Superior temporal gyrus (tissue), 1 donor: ENCODE data around the gene CNKSR3.

Experiments
- DNase-seq: peaks from one replicate; pipeline ENCODE4 v3.0.0-alpha.2; 2016; ENCODE audit errors: extremely low spot score

CNKSR3 gene

DNA sequence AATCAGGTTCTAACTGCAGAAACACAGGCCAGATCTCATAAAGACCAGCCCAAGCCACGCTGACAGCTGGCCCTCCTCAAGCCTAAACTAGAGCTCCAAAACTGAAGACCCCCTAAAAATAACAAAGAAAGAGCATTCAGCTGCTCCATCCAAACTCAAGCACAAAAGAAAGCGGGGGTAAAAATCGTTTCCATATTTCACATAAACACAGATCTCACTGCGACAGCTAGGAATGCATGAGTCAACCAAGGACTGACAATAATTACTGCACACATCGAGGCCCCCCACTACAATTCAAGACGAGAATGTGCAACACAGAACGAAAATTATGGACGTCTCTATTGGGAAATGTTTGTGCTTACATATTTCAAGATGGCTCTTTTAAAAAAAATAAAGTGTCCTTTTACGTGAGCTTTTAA is 31.1 kb downstream of the CNKSR3 start:
- no peak for DNase-seq

DNA sequence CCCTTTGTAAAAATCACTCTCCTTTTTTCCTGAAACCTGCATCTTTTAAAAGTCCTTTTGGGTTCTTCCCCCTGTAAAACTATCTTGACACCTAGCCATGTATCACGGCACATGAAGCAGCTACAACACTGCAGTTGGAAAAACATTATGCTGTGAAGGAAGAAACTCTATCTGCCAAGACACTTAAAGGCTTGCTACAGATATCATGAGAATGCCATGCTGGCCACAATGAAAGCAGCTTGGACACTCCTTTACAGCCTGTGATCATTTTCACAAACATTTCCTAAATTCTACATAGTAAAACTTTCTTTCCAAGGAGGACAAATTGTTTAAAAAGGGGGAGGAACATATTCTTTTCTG is 31.8 kb downstream of the CNKSR3 start:
- DNase-seq: no peak

DNA sequence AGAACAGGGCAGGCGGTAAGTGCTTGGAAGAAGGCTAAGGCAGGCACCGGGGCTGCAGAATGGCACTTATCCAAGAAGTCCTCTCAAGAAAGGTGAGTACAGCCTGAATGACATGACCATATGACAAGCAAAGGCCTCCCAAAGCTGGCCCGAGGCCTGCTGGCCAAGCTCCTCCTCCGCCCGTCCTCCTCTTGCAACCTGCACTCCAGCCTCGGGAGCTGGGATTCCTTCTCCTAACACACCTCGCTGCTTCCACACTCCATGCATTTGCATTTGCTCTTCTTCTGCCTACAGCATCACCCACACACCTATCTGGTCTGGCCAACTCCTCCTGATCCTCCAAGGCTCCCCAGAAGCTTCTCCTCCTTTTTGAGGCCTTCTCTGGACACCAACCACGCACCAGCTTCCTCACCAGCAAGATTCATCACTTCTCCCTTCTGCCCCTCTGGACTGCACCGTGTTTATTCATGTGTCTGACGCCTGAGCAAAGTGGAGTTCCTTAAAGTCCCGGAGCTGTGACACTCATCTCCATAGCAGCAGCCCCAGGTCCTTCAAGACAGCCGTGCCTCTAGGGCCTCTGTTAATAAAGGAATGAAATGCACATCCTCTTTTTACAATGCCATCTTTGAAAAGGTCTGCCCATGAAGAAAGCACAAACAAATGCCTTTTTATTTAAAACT is 32.3 kb downstream of the CNKSR3 start:
- no peak for DNase-seq

GRCh38 chr6:154476494-154476893 is 34.0 kb downstream of the CNKSR3 start:
- DNase-seq: no peak

DNA sequence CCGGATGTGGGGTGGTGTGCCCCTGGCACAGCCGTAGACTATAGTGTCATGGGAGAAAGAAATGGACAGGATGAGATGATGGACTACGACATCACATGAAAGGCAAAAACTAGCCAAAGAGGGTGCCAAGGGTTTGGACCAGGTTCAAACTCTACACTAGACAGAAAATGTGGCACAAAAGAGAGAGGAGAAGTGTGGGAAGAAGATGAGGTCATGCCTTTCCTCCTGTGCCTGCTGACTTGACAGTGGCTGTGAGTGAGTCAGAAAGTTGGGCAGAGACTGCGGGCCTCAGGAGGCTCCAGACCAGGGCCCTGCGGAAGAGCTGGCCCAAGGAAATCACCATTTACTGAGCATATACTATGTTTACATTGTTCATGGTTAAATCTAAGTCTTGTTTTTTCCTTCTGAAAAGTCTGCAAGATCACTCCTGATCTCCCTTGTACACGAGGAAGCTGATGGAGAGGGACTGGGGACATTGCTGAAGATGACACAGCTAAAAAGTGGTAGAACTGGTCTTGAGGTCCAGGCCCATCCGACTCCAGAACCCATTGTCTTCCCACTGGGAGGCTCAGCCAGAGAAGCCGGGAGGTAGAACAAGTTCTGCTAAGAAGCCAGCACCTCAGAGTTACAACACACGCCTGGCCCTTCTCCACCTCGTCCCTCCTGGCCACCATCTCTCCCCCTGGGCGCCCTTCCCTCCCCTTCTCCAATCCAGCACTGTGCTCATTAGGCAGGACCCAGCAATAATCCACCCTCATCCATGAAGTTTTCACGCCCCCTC is 35.6 kb downstream of the CNKSR3 start:
- no peak for DNase-seq

DNA sequence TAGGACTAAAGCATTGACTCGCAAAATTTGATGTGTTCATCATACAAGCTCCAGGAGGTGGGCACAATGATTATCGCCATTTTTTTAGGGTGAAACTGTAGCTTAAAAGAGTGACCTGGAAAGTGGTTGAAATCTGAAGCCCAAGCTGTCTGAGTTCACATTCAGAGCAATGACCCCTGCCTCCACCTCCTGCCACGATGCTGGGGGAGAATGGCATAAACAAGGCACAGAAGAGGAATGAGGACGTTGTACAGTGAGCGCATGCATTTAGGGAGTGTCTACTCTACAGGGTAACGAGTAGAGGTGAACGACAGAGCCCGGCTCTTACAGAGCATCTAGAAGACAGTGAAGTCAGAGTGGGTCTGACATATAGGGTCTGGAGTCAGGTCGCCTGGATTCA is 37.2 kb downstream of the CNKSR3 start:
- DNase-seq: no peak

DNA sequence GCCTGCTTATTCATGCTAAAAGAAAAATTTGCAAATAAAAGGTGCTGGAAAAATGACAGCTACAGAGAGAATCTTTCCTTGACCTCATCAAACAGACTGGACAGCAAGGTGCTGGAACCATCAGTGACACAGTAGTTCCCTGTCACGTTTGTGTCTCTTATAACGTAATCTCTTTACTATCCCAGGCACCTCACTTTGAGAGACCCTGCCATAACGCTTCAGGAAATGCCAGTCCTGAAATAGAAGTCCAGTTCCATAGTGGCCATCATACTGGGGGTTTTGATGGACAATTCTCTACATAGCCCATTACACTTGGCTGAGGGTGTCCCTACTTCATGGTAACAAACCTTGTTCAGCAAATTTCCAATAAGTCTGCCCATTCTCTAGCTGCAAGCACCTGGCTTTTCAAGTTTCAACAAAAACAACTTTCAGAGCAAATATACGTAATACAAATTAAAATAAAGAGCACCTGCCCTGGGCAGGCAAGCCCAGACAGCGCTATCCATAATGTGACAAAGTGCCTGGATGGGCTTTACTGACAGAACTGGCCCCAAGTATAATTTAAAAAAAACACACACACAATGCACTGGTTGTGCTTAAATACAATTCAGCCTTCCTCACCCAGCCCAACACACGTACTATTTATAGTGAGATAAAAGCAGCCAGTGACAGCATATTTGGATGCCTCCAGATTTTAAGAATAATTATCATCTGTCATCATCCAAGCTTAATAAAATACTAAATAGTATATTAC is 38.7 kb downstream of the CNKSR3 start:
- no peak for DNase-seq

GRCh38 chr6:154469306-154469935 is 41.1 kb downstream of the CNKSR3 start:
- no peak for DNase-seq

DNA sequence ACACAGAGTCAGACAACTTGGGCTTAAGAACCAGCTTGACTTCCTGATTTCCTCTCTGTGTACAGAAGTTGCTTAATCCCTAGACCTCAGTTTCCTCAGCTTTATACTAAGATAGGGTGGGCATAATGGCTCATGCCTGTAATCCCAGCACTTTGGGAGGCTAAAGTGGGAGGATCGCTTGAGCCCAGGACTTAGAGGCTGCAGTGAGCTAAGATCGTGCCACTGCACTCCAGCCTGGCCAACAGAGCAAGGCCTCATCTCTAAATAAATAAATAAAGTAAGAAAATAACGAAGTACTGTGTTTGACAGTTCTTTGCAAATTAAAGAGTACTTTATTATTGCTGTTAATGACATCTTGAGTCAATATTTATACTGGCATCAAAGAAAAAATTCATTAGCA is 41.7 kb downstream of the CNKSR3 start:
- no peak for DNase-seq

DNA sequence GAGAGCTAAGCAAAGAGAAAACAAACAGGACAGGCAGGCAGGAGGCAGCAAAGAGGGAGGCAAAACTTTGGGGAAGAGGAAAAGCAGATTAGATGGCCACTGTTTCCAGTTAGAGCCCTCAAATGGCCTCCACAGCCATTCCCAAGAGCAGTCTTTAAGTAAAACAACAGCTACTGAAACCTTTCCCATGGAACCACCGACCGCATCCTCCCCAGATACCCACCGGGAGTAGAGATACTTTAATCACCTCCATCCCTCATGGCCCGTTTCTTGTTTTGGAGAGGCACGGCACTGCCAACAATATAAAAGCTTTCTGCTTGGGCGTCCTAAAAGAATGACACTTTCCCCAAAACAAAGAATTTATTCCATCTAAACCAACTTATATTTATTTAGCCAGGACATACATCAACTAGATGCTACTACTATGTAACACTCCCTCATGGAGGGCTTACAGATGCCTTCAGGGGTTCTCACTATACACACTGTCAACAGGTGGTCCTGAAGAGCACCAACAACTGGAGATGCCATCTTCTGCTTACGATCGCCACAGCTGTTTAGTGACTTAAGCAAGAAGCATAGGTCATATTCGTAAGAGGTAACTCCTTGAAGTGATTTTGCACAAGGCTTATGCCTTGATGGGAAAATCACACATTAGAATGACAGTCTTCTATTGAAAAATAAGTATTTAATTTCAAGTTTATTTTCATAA is 43.4 kb downstream of the CNKSR3 start:
- no peak for DNase-seq

DNA sequence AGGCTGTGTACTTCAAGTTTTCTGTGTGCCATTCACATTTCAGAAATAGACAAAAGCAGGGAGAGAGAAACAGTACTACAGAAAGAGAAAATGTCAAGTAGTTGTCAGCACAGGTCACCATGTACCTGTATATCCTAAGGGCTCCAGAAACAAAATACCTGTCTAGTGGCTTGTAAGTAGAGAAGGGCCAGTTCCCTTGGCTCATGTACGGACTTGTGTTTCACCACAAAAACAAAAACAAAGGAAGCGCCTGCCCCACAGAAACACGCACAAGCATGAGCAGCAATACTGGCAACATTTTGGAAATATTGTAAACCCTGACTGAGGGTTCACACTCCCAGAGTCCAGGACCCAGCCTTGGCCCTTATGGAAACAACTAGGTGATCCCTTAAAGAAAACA is 44.3 kb downstream of the CNKSR3 start:
- no peak for DNase-seq

DNA sequence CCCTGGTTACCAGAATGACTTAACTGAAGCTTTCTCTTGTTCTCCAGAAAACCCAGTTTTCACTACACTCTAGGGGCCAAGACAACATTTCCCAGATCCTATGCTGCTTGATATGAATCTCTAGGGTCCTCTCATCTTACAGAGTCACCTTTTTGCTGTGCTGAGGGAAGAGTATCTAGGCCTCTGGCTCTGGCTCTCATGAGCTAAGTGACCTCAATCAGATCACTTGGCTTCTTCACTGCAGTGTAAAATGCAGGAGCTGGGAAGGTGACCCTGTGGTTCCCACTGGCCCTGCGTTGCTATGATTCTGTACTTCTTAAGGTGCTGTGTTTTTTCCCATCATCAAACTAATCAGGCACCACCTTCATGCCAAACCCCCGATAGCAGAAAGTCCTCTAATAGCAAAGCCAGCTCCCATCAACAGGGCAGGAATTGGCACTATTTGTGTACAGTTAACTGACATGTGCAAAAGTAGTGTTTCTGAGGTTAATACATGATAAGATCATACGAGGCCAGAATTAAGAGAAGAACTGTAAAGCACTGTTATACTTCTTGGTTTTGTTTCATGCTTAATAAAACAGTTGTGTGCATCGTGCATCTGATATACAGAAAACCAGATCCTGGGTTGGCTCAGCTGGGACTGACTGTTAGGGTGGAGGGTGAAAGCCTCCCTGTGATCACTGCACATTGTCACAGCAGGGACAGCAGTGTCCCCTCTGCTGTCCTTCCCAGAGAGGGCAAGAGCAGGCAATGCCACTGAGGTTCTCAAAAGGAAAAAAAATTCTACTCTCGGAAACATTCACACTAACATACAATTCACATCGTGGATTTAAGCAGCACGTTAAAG is 46.7 kb downstream of the CNKSR3 start:
- no peak for DNase-seq

DNA sequence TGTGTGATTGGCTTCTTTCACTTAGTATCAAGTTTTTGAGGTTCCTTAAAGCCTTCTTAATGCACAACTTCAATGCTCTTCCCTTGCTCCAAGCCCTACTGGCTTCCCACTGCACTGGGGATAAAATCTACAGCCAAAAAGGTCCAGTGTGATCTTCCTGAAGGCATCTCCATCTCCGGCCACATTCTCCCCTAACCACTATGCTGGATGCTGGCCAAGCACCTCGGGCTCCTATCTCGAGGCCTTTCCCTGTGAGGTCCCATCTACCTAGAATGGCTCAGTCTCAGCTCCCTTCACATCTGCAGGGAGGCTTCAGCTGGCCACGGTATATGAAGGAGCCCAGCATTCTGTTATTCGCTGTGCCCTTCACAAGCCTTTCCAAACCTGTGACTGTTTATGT is 48.1 kb downstream of the CNKSR3 start:
- no peak for DNase-seq

GRCh38 chr6:154461348-154461747 is 49.1 kb downstream of the CNKSR3 start:
- DNase-seq: no peak

DNA sequence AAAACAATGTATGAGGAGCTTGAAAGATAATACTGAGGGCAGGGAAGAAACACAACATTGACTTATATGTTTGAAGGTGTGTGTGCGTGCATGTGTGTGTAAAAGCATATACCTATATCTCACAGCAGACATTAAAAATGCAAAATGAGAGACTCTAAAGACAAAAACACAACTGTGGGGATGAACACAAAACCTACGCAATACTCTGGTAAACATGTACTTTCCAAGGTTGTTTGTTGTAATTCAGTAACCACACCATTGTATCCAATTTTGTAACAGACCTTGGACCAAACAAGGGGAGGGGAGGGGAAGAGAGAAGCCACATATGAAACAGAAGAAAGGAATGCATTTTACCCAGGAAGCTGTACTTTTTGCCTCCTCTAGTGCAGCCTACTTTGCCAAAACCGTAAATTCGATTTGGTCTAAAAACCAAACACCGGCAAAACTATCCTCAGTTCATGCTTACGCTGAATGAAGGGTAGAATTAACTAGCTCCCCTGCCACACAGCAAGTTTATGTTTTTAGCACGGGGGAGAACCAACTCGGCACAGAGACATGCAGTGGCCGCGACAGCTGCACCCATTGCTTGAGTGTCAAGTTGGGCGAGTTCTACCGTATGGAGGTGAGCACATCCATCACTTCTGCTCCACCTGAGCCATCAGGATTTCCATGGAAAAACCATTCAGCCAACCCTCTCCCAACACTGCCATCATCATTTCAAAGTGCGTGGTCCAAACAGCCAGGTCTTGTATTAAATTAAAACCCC is 50.0 kb downstream of the CNKSR3 start:
- DNase-seq: no peak

DNA sequence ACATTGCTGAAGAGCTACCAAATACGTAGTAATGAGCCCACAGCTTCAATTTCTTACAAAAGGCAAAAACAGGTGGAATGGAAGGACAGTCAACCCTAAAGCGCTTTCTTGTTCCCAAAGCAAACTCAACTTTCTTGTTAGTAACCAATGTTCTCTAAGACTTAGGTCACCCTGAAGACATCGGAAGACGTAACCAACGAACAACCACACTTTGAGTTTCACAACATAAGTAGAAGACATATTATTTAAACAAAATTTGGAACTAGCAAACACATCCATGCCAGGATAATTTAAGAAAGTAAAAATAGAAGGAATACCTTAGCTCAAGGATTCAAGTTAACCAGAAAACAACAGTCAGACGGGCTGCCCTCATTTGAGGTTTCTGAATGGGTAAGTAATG is 51.0 kb downstream of the CNKSR3 start:
- no peak for DNase-seq

DNA sequence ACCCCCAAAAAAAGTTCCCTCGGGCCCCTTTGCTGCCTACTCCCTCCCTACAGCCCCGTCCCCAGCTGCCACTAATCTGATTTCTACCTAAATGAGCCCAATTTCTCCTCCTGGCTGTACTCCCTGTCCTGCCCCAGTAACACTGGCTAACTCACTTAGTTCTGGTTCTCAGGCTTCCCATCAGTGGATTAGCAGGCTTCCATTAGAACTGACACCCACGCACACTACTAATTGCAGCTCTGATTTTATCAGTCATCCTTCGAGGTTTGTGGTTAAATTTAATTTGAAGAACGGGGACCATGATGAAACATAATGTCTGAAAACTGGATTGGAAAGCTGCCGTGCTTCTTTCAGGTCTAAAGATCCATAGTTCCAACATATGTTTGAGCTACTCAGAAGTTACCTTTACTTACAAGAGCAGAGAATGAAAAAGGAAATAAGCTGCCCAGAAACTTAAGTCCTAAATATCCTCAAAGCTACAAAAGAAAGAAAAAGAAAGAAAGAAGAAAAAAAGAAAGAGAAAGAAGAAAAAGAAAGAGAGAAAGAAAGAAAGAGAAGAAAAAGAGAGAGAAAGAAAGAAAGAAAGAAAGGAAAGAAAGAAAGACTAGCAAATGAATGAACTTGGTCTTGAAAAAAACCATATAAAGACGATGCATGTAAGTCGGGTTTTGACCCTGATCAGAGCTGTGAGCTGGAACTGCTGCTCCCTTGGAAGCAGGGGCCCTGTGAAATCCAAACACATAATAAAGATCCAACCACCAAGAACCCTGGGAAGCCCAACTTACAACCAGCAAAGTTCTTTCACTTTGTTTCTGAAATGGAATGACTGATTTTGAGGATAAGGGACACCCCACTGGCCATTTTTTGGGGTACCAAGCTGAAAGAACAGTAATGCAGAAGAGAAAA is 51.7 kb downstream of the CNKSR3 start:
- no peak for DNase-seq

- no peak for DNase-seq
Measured at GRCh38 chr6:154457881-154458284, 52.6 kb downstream of the CNKSR3 start.
